IMR-90 (cell line): ENCODE results near the gene TMEM131. TPM values are rescaled to one million over a fixed set of nuclear protein-coding genes. Genes with fewer than 3 reads are reported as not detected.

ENCODE experiments used
- ATAC-seq: fragments of 200-7000 bp; cut with Tn5 transposase; 2 replicates; pipeline ENCODE4 v1.9.1; 2020; ENCODE audit warnings: low read depth, mild to moderate bottlenecking, moderate library complexity
- BruUV-seq: library from RNA; stranded (reverse); fragments of 400-500 nt; replicated peaks from 2 replicates; lab custom pipeline; 2021; lab: Mats Ljungman, UMichigan
- CTCF ChIA-PET: fragments of 300-600 bp; formaldehyde crosslinking; extraction: SDS; loops from one replicate; lab custom pipeline; 2021; ENCODE audit warnings: antibody characterized with exemption; lab: Yijun Ruan, JAX
- POLR2A ChIA-PET: fragments of 300-600 bp; sonication (Branson Sonifier 250); formaldehyde crosslinking; loops from one replicate; lab custom pipeline; 2022; ENCODE audit warnings: antibody characterized with exemption; ENCODE audit not compliant: unreplicated experiment; lab: Charles Lee
- DNase-seq: peaks from one replicate; pipeline ENCODE4 v3.0.0; 2013
- H2AFZ ChIP-seq: replicated peaks from 2 replicates; pipeline ENCODE3; 2013; ENCODE audit warnings: low read length, mild to moderate bottlenecking; ENCODE audit not compliant: poor library complexity
- H2AK5ac ChIP-seq: 2 replicates; pipeline ENCODE4 v1.6.1; 2013; ENCODE audit warnings: low read depth, low read length, inconsistent platforms
- H2AK9ac ChIP-seq: replicated peaks from 2 replicates; pipeline ENCODE3; 2013; ENCODE audit warnings: mild to moderate bottlenecking, low read depth, low read length, moderate library complexity; ENCODE audit not compliant: poor library complexity
- H2BK120ac ChIP-seq: 2 replicates; pipeline ENCODE4 v1.6.1; 2013; ENCODE audit warnings: low read depth, low read length, inconsistent platforms
- H2BK15ac ChIP-seq: 3 replicates; pipeline ENCODE4 v1.6.1; 2013; ENCODE audit warnings: low read depth, low read length, inconsistent platforms
- H2BK20ac ChIP-seq: 2 replicates; pipeline ENCODE4 v1.6.1; 2013; ENCODE audit warnings: low read depth, mild to moderate bottlenecking, inconsistent platforms, low read length, moderate library complexity
- H2BK5ac ChIP-seq: 2 replicates; pipeline ENCODE4 v1.6.1; 2013; ENCODE audit warnings: mild to moderate bottlenecking, low read depth, low read length, inconsistent platforms; ENCODE audit not compliant: poor library complexity, severe bottlenecking
- H3K14ac ChIP-seq: replicated peaks from 2 replicates; pipeline ENCODE4 v1.6.1; 2013; ENCODE audit warnings: low read depth, low read length, inconsistent platforms
- H3K18ac ChIP-seq: 2 replicates; pipeline ENCODE4 v1.6.1; 2013; ENCODE audit warnings: low read depth, low read length, control low read depth
- H3K23ac ChIP-seq: 2 replicates; pipeline ENCODE4 v1.6.1; 2013; ENCODE audit warnings: low read depth, low read length, inconsistent platforms
- H3K27ac ChIP-seq: 2 replicates; pipeline ENCODE4 v1.5.1; 2013; ENCODE audit warnings: mild to moderate bottlenecking, control low read depth, low read length; ENCODE audit not compliant: insufficient read depth
- H3K27me3 ChIP-seq: 2 replicates; pipeline ENCODE4 v1.6.1; 2013; ENCODE audit warnings: low read length; ENCODE audit not compliant: control insufficient read depth, insufficient read depth
- H3K36me3 ChIP-seq: 2 replicates; pipeline ENCODE4 v1.6.1; 2013; ENCODE audit warnings: low read length, mixed read lengths; ENCODE audit not compliant: control insufficient read depth, insufficient read depth
- H3K4ac ChIP-seq: 2 replicates; pipeline ENCODE4 v1.6.1; 2013; ENCODE audit warnings: low read depth, low read length, inconsistent platforms
- H3K4me1 ChIP-seq: 2 replicates; pipeline ENCODE4 v1.6.1; 2013; ENCODE audit warnings: low read length, mixed read lengths; ENCODE audit not compliant: control insufficient read depth, insufficient read depth
- H3K4me2 ChIP-seq: 2 replicates; pipeline ENCODE4 v1.6.1; 2013; ENCODE audit warnings: low read depth, mild to moderate bottlenecking, control low read depth, low read length, moderate library complexity
- H3K4me3 ChIP-seq: 2 replicates; pipeline ENCODE4 v1.5.1; 2013; ENCODE audit warnings: low read depth, mild to moderate bottlenecking, control low read depth, low read length, moderate library complexity; ENCODE audit not compliant: insufficient read depth
- H3K56ac ChIP-seq: 2 replicates; pipeline ENCODE4 v1.6.1; 2013; ENCODE audit warnings: low read length, inconsistent platforms; ENCODE audit not compliant: insufficient read depth; ENCODE audit errors: extremely low read depth
- H3K79me1 ChIP-seq, 2 experiments: 2 replicates each; pipeline ENCODE4 v1.6.1; 2013; ENCODE audit warnings: low read length in 2 of 2, inconsistent platforms in 1 of 2, low read depth in 1 of 2
- H3K9ac ChIP-seq: 2 replicates; pipeline ENCODE4 v1.6.1; 2013; ENCODE audit warnings: low read depth, low read length, control low read depth
- H3K9me1 ChIP-seq: 2 replicates; pipeline ENCODE4 v1.6.1; 2013; ENCODE audit warnings: low read length, inconsistent platforms; ENCODE audit not compliant: insufficient read depth
- H3K9me3 ChIP-seq: 2 replicates; pipeline ENCODE4 v1.6.1; 2013; ENCODE audit warnings: low read length; ENCODE audit not compliant: control insufficient read depth, insufficient read depth
- H4K20me1 ChIP-seq: 2 replicates; pipeline ENCODE4 v1.6.1; 2013; ENCODE audit warnings: low read length, inconsistent platforms; ENCODE audit not compliant: insufficient read depth
- H4K5ac ChIP-seq: 2 replicates; pipeline ENCODE4 v1.6.1; 2013; ENCODE audit warnings: mild to moderate bottlenecking, low read depth, low read length, control low read depth
- H4K8ac ChIP-seq, 2 experiments: 2 replicates each; pipeline ENCODE4 v1.6.1; 2013; ENCODE audit warnings: low read depth in 2 of 2, low read length in 2 of 2, control low read depth in 1 of 2, inconsistent platforms in 1 of 2
- H4K91ac ChIP-seq: 2 replicates; pipeline ENCODE4 v1.6.1; 2013; ENCODE audit warnings: low read depth, low read length, inconsistent platforms; ENCODE audit not compliant: insufficient read depth
- BHLHE40 ChIP-seq: fragments of 150-350 bp; IDR thresholded peaks from 2 replicates; pipeline ENCODE4 v1.6.1; 2016; ENCODE audit warnings: mild to moderate bottlenecking, low read depth, low read length
- CEBPB ChIP-seq: IDR thresholded peaks from 2 replicates; pipeline ENCODE4 v1.6.1; 2012; ENCODE audit warnings: low read depth, low read length, improper control_type of control experiment
- CHD1 ChIP-seq: IDR thresholded peaks from 2 replicates; pipeline ENCODE4 v1.6.1; 2012; ENCODE audit warnings: low read depth, low read length, improper control_type of control experiment
- FOS ChIP-seq: fragments of 150-350 bp; IDR thresholded peaks from 2 replicates; pipeline ENCODE4 v1.6.1; 2016; ENCODE audit warnings: low read depth, low read length
- MAFK ChIP-seq: IDR thresholded peaks from 2 replicates; pipeline ENCODE4 v1.6.1; 2012; ENCODE audit warnings: low read depth, low read length, improper control_type of control experiment
- MAZ ChIP-seq: IDR thresholded peaks from 2 replicates; pipeline ENCODE4 v1.6.1; 2012; ENCODE audit warnings: low read depth, mild to moderate bottlenecking, low read length, improper control_type of control experiment, moderate library complexity, borderline replicate concordance
- MXI1 ChIP-seq: IDR thresholded peaks from 2 replicates; pipeline ENCODE4 v1.6.1; 2012; ENCODE audit warnings: low read depth, mild to moderate bottlenecking, low read length, moderate library complexity, borderline replicate concordance
- RAD21 ChIP-seq: IDR thresholded peaks from 2 replicates; pipeline ENCODE4 v1.6.1; 2012; ENCODE audit warnings: low read length, improper control_type of control experiment
- RCOR1 ChIP-seq: IDR thresholded peaks from 2 replicates; pipeline ENCODE4 v1.6.1; 2012; ENCODE audit warnings: mild to moderate bottlenecking, low read length, improper control_type of control experiment; ENCODE audit not compliant: insufficient replicate concordance
- RFX5 ChIP-seq: IDR thresholded peaks from 2 replicates; pipeline ENCODE4 v1.8.0; 2012; ENCODE audit warnings: low read depth, mild to moderate bottlenecking, low read length, moderate library complexity
- WGBS, 2 experiments: methylation state at CpG; one replicate each; pipeline versions ENCODE4 v1.1.5 to v1.1.7; 2013; ENCODE audit warnings: missing lambda C conversion rate in 2 of 2; ENCODE audit not compliant: insufficient read length in 1 of 2; ENCODE audit errors: extremely low coverage in 2 of 2; 5-methylcytosine and 5-hydroxymethylcytosine counted together
- dilution Hi-C: fragments of 300-500 bp; cut with HindIII; formaldehyde crosslinking; loops from one replicate; pipeline ENCODE4 v1.14.3; 2018; ENCODE audit warnings: low sequenced_read_pairs; ENCODE audit not compliant: unreplicated experiment
- in situ Hi-C: fragments of 300-500 bp; cut with MboI; formaldehyde crosslinking; loops from 3 replicates; pipeline ENCODE4 v1.14.3; 2019; ENCODE audit warnings: low sequenced_read_pairs, inconsistent platforms, mixed read lengths
- intact Hi-C: fragments of 100-400 bp; cut with micrococcal nuclease; formaldehyde crosslinking; loops from 2 replicates; pipeline ENCODE4 v1.10.0; 2022
- polyA plus RNA-seq, 3 experiments: library from polyadenylated mRNA; depleted of rRNA; stranded (reverse); fragments of >200 nt; gene quantifications; 2 replicates each; pipeline ENCODE4 v1.2.3, GENCODE V29; 2012; ENCODE audit warnings: low replicate concordance in 1 of 3
- total RNA-seq: library from RNA; depleted of rRNA; stranded (reverse); fragments of >200 nt; gene quantifications from 2 replicates; pipeline ENCODE4 v1.2.3, GENCODE V29; 2012
- TF ChIP-seq, protein P1 (sequence below): fragments of 150-350 bp; IDR thresholded peaks from 2 replicates; pipeline ENCODE4 v1.6.1; 2016; ENCODE audit warnings: low read depth, mild to moderate bottlenecking, low read length, moderate library complexity, borderline replicate concordance
- TF ChIP-seq, protein P2 (sequence below): fragments of 150-350 bp; IDR thresholded peaks from 2 replicates; pipeline ENCODE4 v1.6.1; 2017; ENCODE audit warnings: mild to moderate bottlenecking, antibody characterized with exemption, low read length, low read depth
- TF ChIP-seq, protein P3 (sequence below): conservative IDR thresholded peaks from 2 replicates; pipeline ENCODE4 v1.5.1; 2012; ENCODE audit warnings: mild to moderate bottlenecking, low read depth, low read length, improper control_type of control experiment

TMEM131 gene
- total and polyA plus RNA-seq, 2 of the 4 experiments (the other 2 are of a cell fraction), result 13.3 to 14.0 TPM

DNA sequence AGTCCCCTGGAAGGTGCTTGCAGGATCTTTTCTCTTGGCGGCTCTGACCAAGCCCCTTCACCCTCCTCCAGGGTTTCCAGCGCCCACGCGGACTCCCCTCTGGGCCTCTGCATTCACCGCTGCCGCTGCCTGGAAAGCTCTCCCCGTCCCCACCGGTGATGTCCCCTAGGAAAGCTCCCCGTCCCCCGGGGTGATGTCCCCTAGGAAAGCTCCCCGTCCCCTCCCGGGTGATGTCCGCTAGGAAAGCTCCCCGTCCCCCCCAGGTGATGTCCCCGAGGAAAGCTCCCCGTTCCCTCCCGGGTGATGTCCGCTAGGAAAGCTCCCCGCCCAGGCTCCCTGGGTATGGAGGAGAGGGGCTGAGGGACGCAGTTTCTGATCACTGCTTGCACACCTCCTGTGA is 254.5 kb downstream of the TMEM131 start:
- no peak overlapping the region for H4K8ac ChIP-seq
- H4K5ac ChIP-seq, result no peak overlapping the region
- H3K56ac ChIP-seq, result no peak overlapping the region
- intact Hi-C loops, result no loop called here
- no peak overlapping the region for H2BK20ac ChIP-seq
- no peaks in the 10 kb centered on the region; the same call in 1 of the 2 replicates for H3K27me3 ChIP-seq
- TF ChIP-seq MAZ (no peak), MAFK (no peak), MXI1 (no peak), CEBPB (no peak), BHLHE40 (no peak), RFX5 (no peak), CHD1 (no peak), RCOR1 (no peak), FOS (no peak), RAD21 (no peak)
- TF ChIP-seq, protein P1, sequence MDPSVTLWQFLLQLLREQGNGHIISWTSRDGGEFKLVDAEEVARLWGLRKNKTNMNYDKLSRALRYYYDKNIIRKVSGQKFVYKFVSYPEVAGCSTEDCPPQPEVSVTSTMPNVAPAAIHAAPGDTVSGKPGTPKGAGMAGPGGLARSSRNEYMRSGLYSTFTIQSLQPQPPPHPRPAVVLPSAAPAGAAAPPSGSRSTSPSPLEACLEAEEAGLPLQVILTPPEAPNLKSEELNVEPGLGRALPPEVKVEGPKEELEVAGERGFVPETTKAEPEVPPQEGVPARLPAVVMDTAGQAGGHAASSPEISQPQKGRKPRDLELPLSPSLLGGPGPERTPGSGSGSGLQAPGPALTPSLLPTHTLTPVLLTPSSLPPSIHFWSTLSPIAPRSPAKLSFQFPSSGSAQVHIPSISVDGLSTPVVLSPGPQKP, result no peak
- TF ChIP-seq, protein P2, sequence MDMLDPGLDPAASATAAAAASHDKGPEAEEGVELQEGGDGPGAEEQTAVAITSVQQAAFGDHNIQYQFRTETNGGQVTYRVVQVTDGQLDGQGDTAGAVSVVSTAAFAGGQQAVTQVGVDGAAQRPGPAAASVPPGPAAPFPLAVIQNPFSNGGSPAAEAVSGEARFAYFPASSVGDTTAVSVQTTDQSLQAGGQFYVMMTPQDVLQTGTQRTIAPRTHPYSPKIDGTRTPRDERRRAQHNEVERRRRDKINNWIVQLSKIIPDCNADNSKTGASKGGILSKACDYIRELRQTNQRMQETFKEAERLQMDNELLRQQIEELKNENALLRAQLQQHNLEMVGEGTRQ, result no peak
- TF ChIP-seq, protein P3, sequence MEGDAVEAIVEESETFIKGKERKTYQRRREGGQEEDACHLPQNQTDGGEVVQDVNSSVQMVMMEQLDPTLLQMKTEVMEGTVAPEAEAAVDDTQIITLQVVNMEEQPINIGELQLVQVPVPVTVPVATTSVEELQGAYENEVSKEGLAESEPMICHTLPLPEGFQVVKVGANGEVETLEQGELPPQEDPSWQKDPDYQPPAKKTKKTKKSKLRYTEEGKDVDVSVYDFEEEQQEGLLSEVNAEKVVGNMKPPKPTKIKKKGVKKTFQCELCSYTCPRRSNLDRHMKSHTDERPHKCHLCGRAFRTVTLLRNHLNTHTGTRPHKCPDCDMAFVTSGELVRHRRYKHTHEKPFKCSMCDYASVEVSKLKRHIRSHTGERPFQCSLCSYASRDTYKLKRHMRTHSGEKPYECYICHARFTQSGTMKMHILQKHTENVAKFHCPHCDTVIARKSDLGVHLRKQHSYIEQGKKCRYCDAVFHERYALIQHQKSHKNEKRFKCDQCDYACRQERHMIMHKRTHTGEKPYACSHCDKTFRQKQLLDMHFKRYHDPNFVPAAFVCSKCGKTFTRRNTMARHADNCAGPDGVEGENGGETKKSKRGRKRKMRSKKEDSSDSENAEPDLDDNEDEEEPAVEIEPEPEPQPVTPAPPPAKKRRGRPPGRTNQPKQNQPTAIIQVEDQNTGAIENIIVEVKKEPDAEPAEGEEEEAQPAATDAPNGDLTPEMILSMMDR, result no peak
- BruUV-seq, result no TSS peak
- no peak overlapping the region for H3K4ac ChIP-seq
- H3K9me1 ChIP-seq, result no peaks in the 10 kb centered on the region
- no peak overlapping the region for H2BK5ac ChIP-seq
- no peak overlapping the region for H4K91ac ChIP-seq
- DNase-seq (no peak), ATAC-seq (no peak)
- H3K18ac ChIP-seq, result no peak overlapping the region
- no peak overlapping the region for H3K27ac ChIP-seq
- dilution Hi-C loops, result no loop called here
- H3K4me1 ChIP-seq, result peaks cover 2% of the 10 kb centered on the region; the same call in 1 of the 2 replicates
- no peak overlapping the region for H2BK15ac ChIP-seq
- no peak overlapping the region for H3K4me3 ChIP-seq
- no peak overlapping the region for H3K23ac ChIP-seq
- in situ Hi-C loops, result no loop called here
- H4K20me1 ChIP-seq, result no peaks in the 10 kb centered on the region
- ChIA-PET CTCF (interaction anchor here (0.6 to 1.4 kb wide), 3 partner anchors 463 to 644 kb away, joined by 3 to 9 read pairs (median 3); no protein-coding TSS in a partner anchor), POLR2A (no interaction called here)
- 0 out of 2 replicates have a peak, but pooled peaks cover 2% of the 10 kb centered on the region for H3K36me3 ChIP-seq
- no peaks in the 10 kb centered on the region for H3K9me3 ChIP-seq
- no peak overlapping the region for H3K4me2 ChIP-seq
- no peak overlapping the region for H2BK120ac ChIP-seq
- no peak overlapping the region for H3K9ac ChIP-seq
- H2AFZ ChIP-seq, result no peak overlapping the region
- H3K79me1 ChIP-seq, result no peaks in the 10 kb centered on the region
- H3K14ac ChIP-seq, result no peak overlapping the region
- 96% methylated on average over 4 of the region's 20 CpGs; no CpG with 5 or more reads in 1 of the 2 experiments for WGBS, 2 experiments
- H2AK9ac ChIP-seq, result no peak overlapping the region
- no peak overlapping the region for H2AK5ac ChIP-seq
